ENCODE data around the gene SETD3. TPM values are rescaled to one million over a fixed set of nuclear protein-coding genes. Genes with fewer than 3 reads are reported as not detected.

SETD3 gene
- total and polyA plus RNA-seq, 2 experiments from 2014 or later, result 40.7 to 68.0 TPM

DNA sequence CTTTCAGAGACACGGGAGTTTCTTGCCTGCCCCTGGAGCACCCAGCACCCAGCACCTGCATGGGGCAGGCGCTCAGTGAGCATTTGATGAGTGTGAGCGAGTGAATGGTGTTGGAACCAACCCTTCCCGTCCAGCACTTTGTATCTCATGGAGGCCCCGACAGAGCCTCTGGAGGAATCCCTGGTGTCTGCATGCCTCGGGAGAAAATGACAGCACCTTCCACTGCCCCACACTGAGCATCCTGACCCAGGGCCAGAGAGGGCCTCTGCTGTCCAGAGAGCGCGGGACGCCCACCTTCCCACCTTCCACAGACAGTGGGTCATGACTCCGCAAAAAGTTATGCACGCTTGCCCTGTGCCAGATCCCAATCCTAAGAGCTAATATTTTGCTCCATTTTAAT lies 105.7 kb downstream of the SETD3 start:
- Histone ChIP-seq H3K4me3 (no peak overlapping the region), H3K27ac (ENCODE audit: low read depth) (no peak overlapping the region), H2AFZ (no peak overlapping the region), H3K27me3 (ENCODE audit: insufficient read depth) (no peaks in the 10 kb centered on the region), H3K36me3 (ENCODE audit: insufficient read depth) (no peaks in the 10 kb centered on the region), H4K20me1 (replicated peaks; ENCODE audit: insufficient read depth) (no peaks in the 10 kb centered on the region), H3K9me2 (ENCODE audit: insufficient read depth) (no peaks in the 10 kb centered on the region), H3K4me1 (ENCODE audit: insufficient read depth) (no peaks in the 10 kb centered on the region), H3K4me2 (no peak overlapping the region), H3K79me2 (replicated peaks; ENCODE audit: insufficient read depth) (no peaks in the 10 kb centered on the region), H3F3A (replicated peaks; ENCODE audit: low read depth) (no peaks in the 10 kb centered on the region)
- H3K36me3 Mint-ChIP-seq (ENCODE audit: low read depth), result no peaks in the 10 kb centered on the region
- no peaks in the 10 kb centered on the region; the same call in 1 of the 3 replicates for H3K9me3 Mint-ChIP-seq
- H3K27me3 Mint-ChIP-seq (ENCODE audit: insufficient read depth, low read depth, poor library complexity), result peaks cover 7% of the 10 kb centered on the region
- peaks cover under 1% of the 10 kb centered on the region; the same call in 2 of the 3 replicates for H3K4me1 Mint-ChIP-seq
- ATAC-seq, result no peak
- no peak overlapping the region for H3K4me3 Mint-ChIP-seq
- TF ChIP-seq ZNF114 (CRISPR knock-in tag; IDR thresholded peaks at IDR 0.05) (no peak), STAT1 (IDR thresholded peaks at IDR 0.05; ENCODE audit: unreplicated experiment) (no peak), EZH2 (IDR thresholded peaks at IDR 0.05; ENCODE audit: low read depth, unreplicated experiment) (no peak), JUNB (IDR thresholded peaks at IDR 0.05; ENCODE audit: unreplicated experiment) (no peak), CREB1 (CRISPR knock-in tag; IDR thresholded peaks at IDR 0.05; ENCODE audit: low read depth) (no peak), ZNF331 (CRISPR knock-in tag; IDR thresholded peaks at IDR 0.05; ENCODE audit: low read depth) (no peak), POLR2AphosphoS5 (IDR thresholded peaks at IDR 0.05; ENCODE audit: low read depth) (no peak)
- TF ChIP-seq, protein P1, sequence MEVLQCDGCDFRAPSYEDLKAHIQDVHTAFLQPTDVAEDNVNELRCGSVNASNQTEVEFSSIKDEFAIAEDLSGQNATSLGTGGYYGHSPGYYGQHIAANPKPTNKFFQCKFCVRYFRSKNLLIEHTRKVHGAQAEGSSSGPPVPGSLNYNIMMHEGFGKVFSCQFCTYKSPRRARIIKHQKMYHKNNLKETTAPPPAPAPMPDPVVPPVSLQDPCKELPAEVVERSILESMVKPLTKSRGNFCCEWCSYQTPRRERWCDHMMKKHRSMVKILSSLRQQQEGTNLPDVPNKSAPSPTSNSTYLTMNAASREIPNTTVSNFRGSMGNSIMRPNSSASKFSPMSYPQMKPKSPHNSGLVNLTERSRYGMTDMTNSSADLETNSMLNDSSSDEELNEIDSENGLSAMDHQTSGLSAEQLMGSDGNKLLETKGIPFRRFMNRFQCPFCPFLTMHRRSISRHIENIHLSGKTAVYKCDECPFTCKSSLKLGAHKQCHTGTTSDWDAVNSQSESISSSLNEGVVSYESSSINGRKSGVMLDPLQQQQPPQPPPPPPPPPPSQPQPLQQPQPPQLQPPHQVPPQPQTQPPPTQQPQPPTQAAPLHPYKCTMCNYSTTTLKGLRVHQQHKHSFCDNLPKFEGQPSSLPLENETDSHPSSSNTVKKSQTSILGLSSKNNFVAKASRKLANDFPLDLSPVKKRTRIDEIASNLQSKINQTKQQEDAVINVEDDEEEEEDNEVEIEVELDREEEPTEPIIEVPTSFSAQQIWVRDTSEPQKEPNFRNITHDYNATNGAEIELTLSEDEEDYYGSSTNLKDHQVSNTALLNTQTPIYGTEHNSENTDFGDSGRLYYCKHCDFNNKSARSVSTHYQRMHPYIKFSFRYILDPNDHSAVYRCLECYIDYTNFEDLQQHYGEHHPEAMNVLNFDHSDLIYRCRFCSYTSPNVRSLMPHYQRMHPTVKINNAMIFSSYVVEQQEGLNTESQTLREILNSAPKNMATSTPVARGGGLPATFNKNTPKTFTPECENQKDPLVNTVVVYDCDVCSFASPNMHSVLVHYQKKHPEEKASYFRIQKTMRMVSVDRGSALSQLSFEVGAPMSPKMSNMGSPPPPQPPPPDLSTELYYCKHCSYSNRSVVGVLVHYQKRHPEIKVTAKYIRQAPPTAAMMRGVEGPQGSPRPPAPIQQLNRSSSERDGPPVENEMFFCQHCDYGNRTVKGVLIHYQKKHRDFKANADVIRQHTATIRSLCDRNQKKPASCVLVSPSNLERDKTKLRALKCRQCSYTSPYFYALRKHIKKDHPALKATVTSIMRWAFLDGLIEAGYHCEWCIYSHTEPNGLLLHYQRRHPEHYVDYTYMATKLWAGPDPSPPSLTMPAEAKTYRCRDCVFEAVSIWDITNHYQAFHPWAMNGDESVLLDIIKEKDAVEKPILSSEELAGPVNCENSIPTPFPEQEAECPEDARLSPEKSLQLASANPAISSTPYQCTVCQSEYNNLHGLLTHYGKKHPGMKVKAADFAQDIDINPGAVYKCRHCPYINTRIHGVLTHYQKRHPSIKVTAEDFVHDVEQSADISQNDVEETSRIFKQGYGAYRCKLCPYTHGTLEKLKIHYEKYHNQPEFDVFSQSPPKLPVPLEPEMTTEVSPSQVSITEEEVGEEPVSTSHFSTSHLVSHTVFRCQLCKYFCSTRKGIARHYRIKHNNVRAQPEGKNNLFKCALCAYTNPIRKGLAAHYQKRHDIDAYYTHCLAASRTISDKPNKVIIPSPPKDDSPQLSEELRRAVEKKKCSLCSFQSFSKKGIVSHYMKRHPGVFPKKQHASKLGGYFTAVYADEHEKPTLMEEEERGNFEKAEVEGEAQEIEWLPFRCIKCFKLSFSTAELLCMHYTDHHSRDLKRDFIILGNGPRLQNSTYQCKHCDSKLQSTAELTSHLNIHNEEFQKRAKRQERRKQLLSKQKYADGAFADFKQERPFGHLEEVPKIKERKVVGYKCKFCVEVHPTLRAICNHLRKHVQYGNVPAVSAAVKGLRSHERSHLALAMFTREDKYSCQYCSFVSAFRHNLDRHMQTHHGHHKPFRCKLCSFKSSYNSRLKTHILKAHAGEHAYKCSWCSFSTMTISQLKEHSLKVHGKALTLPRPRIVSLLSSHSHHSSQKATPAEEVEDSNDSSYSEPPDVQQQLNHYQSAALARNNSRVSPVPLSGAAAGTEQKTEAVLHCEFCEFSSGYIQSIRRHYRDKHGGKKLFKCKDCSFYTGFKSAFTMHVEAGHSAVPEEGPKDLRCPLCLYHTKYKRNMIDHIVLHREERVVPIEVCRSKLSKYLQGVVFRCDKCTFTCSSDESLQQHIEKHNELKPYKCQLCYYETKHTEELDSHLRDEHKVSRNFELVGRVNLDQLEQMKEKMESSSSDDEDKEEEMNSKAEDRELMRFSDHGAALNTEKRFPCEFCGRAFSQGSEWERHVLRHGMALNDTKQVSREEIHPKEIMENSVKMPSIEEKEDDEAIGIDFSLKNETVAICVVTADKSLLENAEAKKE (CRISPR knock-in tag; IDR thresholded peaks at IDR 0.05), result no peak
- TF ChIP-seq, protein P2, sequence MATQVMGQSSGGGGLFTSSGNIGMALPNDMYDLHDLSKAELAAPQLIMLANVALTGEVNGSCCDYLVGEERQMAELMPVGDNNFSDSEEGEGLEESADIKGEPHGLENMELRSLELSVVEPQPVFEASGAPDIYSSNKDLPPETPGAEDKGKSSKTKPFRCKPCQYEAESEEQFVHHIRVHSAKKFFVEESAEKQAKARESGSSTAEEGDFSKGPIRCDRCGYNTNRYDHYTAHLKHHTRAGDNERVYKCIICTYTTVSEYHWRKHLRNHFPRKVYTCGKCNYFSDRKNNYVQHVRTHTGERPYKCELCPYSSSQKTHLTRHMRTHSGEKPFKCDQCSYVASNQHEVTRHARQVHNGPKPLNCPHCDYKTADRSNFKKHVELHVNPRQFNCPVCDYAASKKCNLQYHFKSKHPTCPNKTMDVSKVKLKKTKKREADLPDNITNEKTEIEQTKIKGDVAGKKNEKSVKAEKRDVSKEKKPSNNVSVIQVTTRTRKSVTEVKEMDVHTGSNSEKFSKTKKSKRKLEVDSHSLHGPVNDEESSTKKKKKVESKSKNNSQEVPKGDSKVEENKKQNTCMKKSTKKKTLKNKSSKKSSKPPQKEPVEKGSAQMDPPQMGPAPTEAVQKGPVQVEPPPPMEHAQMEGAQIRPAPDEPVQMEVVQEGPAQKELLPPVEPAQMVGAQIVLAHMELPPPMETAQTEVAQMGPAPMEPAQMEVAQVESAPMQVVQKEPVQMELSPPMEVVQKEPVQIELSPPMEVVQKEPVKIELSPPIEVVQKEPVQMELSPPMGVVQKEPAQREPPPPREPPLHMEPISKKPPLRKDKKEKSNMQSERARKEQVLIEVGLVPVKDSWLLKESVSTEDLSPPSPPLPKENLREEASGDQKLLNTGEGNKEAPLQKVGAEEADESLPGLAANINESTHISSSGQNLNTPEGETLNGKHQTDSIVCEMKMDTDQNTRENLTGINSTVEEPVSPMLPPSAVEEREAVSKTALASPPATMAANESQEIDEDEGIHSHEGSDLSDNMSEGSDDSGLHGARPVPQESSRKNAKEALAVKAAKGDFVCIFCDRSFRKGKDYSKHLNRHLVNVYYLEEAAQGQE (IDR thresholded peaks at IDR 0.05; ENCODE audit: unreplicated experiment), result no peak
- TF ChIP-seq, protein P3, sequence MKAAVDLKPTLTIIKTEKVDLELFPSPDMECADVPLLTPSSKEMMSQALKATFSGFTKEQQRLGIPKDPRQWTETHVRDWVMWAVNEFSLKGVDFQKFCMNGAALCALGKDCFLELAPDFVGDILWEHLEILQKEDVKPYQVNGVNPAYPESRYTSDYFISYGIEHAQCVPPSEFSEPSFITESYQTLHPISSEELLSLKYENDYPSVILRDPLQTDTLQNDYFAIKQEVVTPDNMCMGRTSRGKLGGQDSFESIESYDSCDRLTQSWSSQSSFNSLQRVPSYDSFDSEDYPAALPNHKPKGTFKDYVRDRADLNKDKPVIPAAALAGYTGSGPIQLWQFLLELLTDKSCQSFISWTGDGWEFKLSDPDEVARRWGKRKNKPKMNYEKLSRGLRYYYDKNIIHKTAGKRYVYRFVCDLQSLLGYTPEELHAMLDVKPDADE (IDR thresholded peaks at IDR 0.05), result no peak
- TF ChIP-seq, protein P4, sequence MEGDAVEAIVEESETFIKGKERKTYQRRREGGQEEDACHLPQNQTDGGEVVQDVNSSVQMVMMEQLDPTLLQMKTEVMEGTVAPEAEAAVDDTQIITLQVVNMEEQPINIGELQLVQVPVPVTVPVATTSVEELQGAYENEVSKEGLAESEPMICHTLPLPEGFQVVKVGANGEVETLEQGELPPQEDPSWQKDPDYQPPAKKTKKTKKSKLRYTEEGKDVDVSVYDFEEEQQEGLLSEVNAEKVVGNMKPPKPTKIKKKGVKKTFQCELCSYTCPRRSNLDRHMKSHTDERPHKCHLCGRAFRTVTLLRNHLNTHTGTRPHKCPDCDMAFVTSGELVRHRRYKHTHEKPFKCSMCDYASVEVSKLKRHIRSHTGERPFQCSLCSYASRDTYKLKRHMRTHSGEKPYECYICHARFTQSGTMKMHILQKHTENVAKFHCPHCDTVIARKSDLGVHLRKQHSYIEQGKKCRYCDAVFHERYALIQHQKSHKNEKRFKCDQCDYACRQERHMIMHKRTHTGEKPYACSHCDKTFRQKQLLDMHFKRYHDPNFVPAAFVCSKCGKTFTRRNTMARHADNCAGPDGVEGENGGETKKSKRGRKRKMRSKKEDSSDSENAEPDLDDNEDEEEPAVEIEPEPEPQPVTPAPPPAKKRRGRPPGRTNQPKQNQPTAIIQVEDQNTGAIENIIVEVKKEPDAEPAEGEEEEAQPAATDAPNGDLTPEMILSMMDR (conservative IDR thresholded peaks at IDR 0.05; ENCODE audit: low read depth in 2 of 2), result no peak
- H3K27ac Mint-ChIP-seq, result no peak overlapping the region
- DNase-seq (ENCODE audit: low spot score), result no peak
